ENCODE data around the gene AFF3. TPM values are rescaled to one million over a fixed set of nuclear protein-coding genes. Genes with fewer than 3 reads are reported as not detected.

Gene AFF3
- total and polyA plus RNA-seq, 2 of the 8 experiments (the other 6 are each of a cell fraction or from before 2014, with no cell fraction given) = 0.27 to 3.0 TPM

GRCh38 chr2:100039291-100039980 lies 103.0 kb downstream of the AFF3 start:
- Histone ChIP-seq H3K27me3 (replicated peaks in 1 of 4; ENCODE audit: control insufficient read depth in 3 of 4, extremely low read depth in 1 of 4, insufficient read depth in 3 of 4, low read length in 3 of 4) (peaks cover 0 to 2% (median 0%) of the 10 kb centered on the region in 4 experiments; a peak in 1 of 7 replicates), H3K79me1 (ENCODE audit: low read depth, low read length) (no peaks in the 10 kb centered on the region), H4K5ac (ENCODE audit: insufficient read length, low read depth, low read length) (no peak overlapping the region), H3K18ac (ENCODE audit: extremely low read depth, low read length) (no peak overlapping the region), H3K9ac (replicated peaks in 1 of 4; ENCODE audit: extremely low read depth in 1 of 4, low read depth in 3 of 4, low read length in 3 of 4) (no peak overlapping the region), H3K14ac (ENCODE audit: insufficient read length) (no peak overlapping the region), H2BK20ac (ENCODE audit: low read length) (no peak overlapping the region), H3K4me3 (ENCODE audit: extremely low read depth in 1 of 4, insufficient read depth in 2 of 4, low read depth in 3 of 4, low read length in 4 of 4) (no peak overlapping the region), H4K8ac (ENCODE audit: extremely low read depth, insufficient read depth, low read length) (no peak overlapping the region), H4K91ac (replicated peaks; ENCODE audit: insufficient read length, low read length) (no peak overlapping the region), H2AK5ac (ENCODE audit: low read depth, low read length) (no peak overlapping the region), H3K4ac (replicated peaks; ENCODE audit: insufficient read length, low read depth, low read length) (no peak overlapping the region), H2BK12ac (ENCODE audit: low read depth, low read length) (no peak overlapping the region), H3K27ac (ENCODE audit: low read depth, low read length) (no peak overlapping the region), H3K36me3 (ENCODE audit: control insufficient read depth in 2 of 4, insufficient read depth in 4 of 4, low read length in 3 of 4) (no peaks in the 10 kb centered on the region), H3K23ac (ENCODE audit: insufficient read length) (no peak overlapping the region), H2BK15ac (ENCODE audit: low read length) (no peak overlapping the region), H3K4me1 (replicated peaks in 1 of 4; ENCODE audit: control insufficient read depth in 3 of 4, insufficient read depth in 4 of 4, low read length in 3 of 4) (peaks cover 0 to 7% (median 0%) of the 10 kb centered on the region in 4 experiments; a peak in 1 of 7 replicates), H3K56ac (replicated peaks; ENCODE audit: insufficient read length, low read depth, low read length) (no peak overlapping the region), H2BK5ac (ENCODE audit: low read depth, low read length) (no peak overlapping the region), H2AFZ (ENCODE audit: low read length) (no peak overlapping the region), H4K20me1 (replicated peaks in 1 of 2; ENCODE audit: control insufficient read depth in 1 of 2, insufficient read depth in 2 of 2, low read length in 2 of 2) (no peaks in the 10 kb centered on the region), H3K79me2 (ENCODE audit: control insufficient read depth in 1 of 2, insufficient read depth in 2 of 2, low read length in 2 of 2) (no peaks in the 10 kb centered on the region), H3K23me2 (ENCODE audit: low read depth, low read length) (no peaks in the 10 kb centered on the region), H3K4me2 (ENCODE audit: insufficient read depth in 1 of 2, low read depth in 2 of 2, low read length in 2 of 2) (no peak overlapping the region), H2BK120ac (replicated peaks; ENCODE audit: low read depth, low read length) (no peak overlapping the region), H3K9me3 (ENCODE audit: insufficient read depth in 2 of 2, low read depth in 1 of 2, low read length in 1 of 2) (no peaks in the 10 kb centered on the region)
- DNase-seq (ENCODE audit: low read depth in 1 of 2, low spot score in 2 of 2) (no peak), FAIRE-seq (no peak)
- 89% methylated on average over 7 of the region's 7 CpGs; no CpG with 5 or more reads in 1 of the 2 experiments for whole genome bisulfite sequencing, 2 experiments (ENCODE audit: extremely low coverage in 1 of 2, insufficient coverage in 1 of 2, insufficient read length in 1 of 2, insufficient replicate concordance in 2 of 2, low coverage in 1 of 2, low lambda C conversion rate in 2 of 2, missing lambda C conversion rate in 1 of 2)
- ChIA-PET POLR2A (ENCODE audit: partially characterized antibody) (no interaction called here), CTCF (ENCODE audit: partially characterized antibody) (interaction anchor here (0.6 kb wide), 1 partner anchor 127 kb away, joined by 3 read pairs; no protein-coding TSS in a partner anchor)
- TF ChIP-seq NANOG (IDR thresholded peaks at IDR 0.05; ENCODE audit: insufficient read depth, low read depth, low read length, poor library complexity, severe bottlenecking) (no peak), SIX5 (IDR thresholded peaks at IDR 0.05; ENCODE audit: low read depth, low read length) (no peak), SUZ12 (IDR thresholded peaks at IDR 0.05; ENCODE audit: low read length) (no peak), RNF2 (IDR thresholded peaks at IDR 0.05; ENCODE audit: borderline replicate concordance, low read depth, low read length, missing control alignments, poor library complexity, severe bottlenecking) (no peak), EZH2 (IDR thresholded peaks at IDR 0.05; ENCODE audit: low read depth, low read length, severe bottlenecking) (no peak), ATF3 (IDR thresholded peaks at IDR 0.05; ENCODE audit: insufficient read depth, low read depth, low read length) (no peak), RAD21 (IDR thresholded peaks at IDR 0.05 in 1 of 2, conservative IDR thresholded peaks at IDR 0.05 in 1 of 2; ENCODE audit: low read depth in 2 of 2, low read length in 2 of 2) (no peak), EP300 (IDR thresholded peaks at IDR 0.05; ENCODE audit: borderline replicate concordance in 1 of 2, low read depth in 2 of 2, low read length in 2 of 2) (no peak), SIN3A (conservative IDR thresholded peaks at IDR 0.05 in 1 of 2, IDR thresholded peaks at IDR 0.05 in 1 of 2; ENCODE audit: low read depth in 1 of 2, low read length in 2 of 2) (no peak)
